C4-2B (cell line): Measurements from ENCODE around the gene MSI2.

Source experiments
- CTCF ChIP-seq: fragments of 450-650 bp; conservative IDR thresholded peaks from 2 replicates; pipeline ENCODE4 v1.5.1; 2017; ENCODE audit warnings: mild to moderate bottlenecking
- ZFX ChIP-seq: fragments of 450-650 bp; IDR thresholded peaks from 2 replicates; pipeline ENCODE4 v1.6.1; 2017

DNA sequence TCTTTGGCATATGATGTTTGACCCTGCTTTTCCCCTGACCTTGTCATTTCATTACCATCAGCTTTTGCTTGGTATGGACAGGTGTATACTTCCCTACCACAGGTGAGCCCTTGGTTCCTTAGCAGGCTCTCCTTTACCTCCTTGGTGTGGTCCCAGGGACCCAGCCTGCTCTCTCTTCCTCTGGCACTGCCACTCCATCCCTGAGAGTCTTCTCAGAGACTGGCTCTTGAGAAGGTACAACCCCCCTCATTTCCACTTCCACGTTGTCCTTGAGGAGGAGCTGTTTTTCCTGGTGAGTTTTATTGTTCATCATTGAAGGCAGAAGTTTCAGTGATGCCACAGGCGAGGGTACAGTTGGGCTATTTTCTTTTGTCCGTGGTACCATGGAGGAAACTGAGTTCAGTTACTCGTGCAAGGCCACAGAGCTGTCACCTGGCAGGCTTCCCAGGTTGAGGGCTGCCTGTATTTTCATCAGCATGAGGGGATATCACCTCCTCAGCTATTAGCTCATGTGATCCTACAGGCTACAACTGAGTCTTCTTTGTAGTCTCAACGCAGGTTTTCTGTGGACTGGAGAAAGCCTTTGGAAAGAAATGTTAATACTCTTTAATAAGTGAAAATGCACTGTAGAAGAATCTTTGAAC is 52.3 kb downstream of the MSI2 start:
- no peak for TF ChIP-seq CTCF
- TF ChIP-seq ZFX: no peak
